PC-9 (cell line): Measurements from ENCODE around the gene HACD2.

ENCODE experiments used
- CTCF ChIP-seq: fragments of 200-600 bp; sonication (generic); conservative IDR thresholded peaks from 2 replicates; pipeline ENCODE4 v1.6.1; 2017; ENCODE audit warnings: mixed run types, antibody characterized with exemption, mild to moderate bottlenecking, moderate library complexity
- EZH2 ChIP-seq: fragments of 200-600 bp; sonication (generic); IDR thresholded peaks from 2 replicates; pipeline ENCODE4 v1.8.0; 2017; ENCODE audit warnings: antibody characterized with exemption, low read depth

DNA sequence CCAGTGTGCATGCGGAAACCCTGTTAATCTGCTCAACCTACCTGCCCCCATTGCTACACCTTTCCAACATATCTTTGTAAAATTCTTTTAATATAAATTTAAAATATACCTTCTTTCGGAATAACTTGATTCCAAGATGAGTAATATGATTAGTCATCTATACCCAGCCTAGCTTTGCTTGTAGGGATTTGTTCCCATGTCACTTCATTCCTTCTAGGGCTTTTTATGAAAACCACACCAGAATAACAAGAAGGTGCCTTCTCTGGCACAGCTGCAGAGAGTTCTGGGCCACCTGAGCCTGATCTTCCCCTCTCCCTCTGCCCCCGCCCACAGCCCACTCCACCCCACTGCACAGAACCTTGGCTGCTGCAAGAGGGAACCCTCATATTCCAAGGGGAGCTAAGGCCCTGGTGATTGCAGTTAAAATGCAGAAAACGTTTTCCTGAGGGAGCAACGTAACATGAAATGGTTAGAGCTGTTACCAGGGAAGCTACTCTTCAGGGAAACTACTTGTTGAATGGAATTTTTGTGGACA is 38.6 kb upstream of the HACD2 start:
- TF ChIP-seq CTCF (no peak), EZH2 (no peak)
